ENCODE measurements around the gene RBL1.
"Not testable (repeated sequence)": the region's sequence is repeated elsewhere in the genome, so short reads cannot be mapped to it uniquely, and the experiment has no call there.

Gene RBL1

DNA sequence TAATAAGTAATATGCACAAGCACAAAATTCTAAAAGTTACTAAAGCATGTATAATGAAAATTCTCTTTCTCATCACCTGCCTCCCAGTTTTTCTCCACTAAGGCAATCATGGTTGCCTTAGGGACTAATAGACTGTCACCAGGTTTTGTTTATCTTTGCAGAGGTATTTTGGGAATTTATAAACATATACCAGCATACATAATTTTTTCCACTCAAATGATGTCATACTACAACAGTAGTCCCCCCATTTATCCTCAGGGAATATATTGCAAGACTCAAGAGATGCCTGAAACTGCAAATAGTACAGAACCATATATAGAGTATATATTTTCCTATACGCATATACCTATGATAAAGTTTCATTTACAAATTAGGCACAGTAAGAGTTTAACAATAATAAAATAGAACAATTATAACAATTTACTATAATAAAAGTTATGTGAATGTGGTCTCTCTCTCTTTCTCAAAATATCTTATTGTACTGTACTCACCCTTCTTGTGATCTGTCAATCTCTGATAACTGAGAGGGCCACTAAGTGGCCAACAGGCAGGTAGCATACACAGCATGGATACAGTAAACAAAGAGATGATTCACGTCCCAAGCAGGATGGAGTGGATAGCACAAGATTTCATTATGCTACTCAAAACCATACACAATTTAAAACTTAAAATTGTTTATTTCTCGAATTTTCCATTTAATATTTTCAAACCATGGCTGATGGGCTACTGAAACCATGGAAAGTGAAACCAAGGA is 19.7 kb downstream of the RBL1 start:
- no peak for DNase-seq (ENCODE audit: low read depth, low spot score)

DNA sequence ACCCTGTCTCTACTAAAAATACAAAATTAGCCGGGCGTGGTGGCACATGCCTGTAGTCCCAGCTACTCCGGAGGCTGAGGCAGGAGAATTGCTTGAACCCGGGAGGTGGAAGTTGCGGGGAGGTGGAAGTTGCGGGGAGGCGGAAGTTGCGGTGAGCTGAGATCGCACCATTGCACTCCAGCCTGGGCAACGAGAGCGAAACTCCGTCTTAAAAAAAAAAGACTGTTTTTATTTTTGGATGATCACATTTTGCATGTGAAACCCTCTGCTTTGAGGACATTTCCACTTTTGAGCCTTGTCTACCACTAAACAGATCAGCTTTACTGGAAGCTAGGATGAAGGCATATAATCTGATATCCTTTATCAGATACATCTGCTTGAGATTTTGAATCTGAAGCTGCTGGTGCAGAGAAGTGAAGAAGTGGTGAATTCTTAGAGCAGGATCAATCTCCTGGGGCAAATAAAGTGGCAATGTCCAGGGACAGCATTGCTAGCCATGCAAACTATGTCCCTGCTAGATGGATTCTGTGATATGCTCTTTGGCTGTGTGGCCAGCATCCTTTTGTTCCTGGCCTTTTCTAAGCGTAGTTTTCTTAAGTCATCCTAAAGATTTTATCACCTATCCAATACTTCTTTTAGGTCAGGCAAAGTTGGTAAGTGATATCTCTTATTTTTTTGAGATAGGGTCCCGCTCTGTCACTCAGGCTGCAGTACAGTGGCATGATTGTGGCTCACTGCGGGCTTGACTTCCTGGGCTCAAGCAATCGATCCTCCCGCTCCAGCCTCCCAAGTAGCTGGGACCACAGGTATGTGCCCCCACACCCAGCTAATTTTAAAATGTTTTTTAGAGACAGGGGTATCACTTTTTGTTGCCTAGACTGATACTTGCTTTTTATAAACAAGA is 23.3 kb downstream of the RBL1 start:
- no peak for DNase-seq (ENCODE audit: low read depth, low spot score)

DNA sequence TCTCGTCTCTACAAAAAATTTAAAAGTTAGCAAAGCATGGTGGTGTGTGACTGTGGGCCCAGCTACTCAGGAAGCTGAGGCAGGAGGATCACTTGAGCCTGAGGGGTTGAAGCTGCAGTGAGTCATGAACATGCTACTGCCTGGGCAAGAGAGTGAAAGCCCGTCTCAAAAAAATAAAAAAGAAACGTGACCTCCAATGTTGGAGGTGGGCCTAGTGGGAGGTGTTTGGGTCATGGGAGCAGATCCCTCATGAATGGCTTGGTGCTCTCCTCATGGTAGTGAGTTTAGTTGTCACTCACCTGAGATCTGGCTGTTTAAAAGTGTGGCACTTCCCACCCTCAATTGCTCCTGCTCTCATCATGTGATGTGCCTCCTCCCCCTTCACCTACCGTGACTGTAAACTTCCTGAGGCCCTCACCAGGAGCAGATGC is 24.3 kb downstream of the RBL1 start:
- peak; percentile 7 for DNase-seq (ENCODE audit: low read depth, low spot score)

DNA sequence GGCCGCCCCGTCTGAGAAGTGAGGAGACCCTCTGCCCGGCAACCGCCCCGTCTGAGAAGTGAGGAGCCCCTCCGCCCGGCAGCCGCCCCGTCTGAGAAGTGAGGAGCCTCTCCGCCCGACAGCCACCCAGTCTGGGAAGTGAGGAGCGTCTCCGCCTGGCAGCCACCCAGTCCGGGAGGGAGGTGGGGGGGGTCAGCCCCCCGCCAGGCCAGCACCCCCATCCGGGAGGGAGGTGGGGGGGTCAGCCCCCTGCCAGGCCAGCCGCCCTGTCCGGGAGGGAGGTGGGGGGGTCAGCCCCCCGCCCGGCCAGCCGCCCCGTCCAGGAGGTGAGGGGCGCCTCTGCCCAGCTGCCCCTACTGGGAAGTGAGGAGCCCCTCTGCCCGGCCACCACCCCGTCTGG is 26.2 kb downstream of the RBL1 start:
- DNase-seq (ENCODE audit: low read depth, low spot score): not testable (repeated sequence)

DNA sequence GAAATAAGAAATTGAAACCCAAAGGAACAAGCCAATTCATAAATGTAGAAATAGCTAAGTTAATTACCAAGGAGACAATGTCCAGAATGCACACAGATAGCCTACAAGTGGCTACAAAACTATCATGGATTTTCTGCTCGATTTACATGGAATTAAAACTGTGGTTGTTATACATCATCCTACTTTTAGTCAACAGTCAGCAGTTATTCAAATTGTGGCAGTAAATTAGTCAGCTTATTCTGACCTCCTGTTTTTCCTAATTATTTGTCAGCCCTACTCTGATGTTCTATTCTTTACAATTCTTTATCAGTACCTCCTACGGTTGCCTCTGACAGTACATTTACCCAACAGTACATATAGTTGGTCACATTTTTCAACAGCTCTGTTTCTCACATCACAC is 29.6 kb downstream of the RBL1 start:
- no peak for DNase-seq (ENCODE audit: low read depth, low spot score)

DNA sequence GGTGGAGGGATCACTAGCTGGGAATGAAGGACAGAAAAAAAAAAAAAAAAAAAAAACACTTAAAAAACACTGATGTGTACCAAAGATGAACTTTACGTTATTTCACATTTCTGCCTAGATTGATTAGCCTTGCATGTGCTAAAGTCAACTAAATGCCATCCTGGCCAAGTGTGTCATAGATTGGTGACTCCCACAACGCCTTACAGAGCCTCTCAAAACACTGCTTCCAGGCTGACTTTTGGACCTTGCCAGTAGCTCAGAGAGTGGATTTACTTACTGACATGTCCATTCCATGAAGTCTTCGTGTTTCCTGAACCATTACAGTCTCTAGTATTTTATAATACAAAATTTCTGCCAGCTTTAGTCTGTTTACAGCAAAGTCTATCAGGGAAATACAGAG is 40.5 kb downstream of the RBL1 start:
- DNase-seq (ENCODE audit: low read depth, low spot score): no peak

DNA sequence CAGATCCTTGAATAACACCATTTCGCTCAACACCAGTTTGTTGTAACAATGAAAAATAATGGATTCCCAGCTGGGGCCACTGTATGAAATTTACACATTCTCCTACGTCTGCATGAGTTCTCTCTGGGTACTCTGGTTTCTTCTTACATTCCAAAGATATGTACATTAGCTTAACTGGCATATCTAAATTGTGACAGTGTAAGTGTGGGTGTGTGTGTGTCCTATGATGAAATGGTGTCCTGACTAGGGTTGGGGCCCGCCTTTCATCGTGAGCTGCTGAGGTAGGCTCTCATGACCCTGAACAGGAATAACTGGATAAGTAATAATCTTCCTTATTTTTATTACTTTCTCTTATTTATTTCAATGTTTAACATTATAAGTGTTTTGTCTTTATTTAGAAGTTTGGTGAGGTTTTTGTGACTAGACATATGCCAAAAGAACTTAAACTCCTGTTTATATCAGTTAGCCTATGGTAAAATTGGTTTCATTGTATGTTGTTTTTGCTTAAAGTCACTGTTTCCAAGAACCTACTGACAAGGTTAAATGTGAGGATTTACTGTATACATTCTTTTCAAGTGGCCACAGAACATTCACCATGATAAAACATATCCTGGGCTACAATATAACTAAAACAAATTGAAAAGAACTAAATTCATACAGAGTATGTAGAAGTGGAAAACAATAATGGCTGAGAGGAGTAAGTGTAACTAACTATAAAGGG is 42.4 kb downstream of the RBL1 start:
- no peak for DNase-seq (ENCODE audit: low read depth, low spot score)

DNA sequence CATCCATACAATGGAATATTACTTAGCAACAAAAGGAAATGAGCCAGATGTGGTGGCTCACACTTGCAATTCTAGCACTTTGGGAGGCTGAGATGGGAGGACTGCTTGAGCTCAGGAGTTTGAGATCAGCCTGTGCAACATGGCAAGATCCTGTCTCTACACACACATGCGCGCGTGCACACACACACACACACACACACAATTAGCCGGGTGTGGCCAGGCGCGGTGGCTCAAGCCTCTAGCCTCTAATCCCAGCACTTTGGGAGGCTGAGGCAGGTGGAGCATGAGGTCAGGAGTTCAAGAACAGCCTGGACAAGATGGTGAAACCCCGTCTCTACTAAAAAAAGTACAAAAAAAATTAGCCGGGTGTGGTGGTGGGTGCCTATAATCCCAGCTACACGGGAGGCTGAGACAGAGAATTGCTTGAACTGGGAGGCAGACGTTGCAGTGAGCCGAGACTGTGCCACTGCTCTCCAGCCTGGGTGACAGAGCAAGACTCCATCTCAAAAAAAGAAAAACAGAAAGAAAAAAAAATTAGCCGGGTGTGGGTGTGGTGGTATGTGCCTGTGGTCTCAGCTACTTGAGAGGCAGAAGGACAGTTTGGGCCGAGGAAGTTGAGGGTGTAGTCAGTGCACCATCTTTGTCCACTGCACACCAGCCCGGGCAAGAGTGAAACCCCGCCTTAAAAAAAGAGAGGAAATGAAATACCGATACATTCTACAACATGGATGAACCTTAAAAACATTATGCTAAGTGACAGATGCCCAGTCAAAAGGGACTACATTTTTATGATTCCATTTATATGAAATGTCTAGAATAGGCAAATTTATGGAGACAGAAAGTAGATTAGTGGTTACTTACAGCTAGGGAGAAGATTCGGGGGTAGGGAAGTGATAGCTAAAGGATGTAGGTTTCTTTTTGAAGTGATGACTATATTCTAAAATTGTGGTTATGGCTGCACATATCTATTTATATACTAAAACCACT is 52.5 kb downstream of the RBL1 start:
- no peak for DNase-seq (ENCODE audit: low read depth, low spot score)

- not testable (repeated sequence) for DNase-seq (ENCODE audit: low read depth, low spot score)
Observed at GRCh38 chr20:37039366-37039765, 56.4 kb downstream of the RBL1 start.

DNA sequence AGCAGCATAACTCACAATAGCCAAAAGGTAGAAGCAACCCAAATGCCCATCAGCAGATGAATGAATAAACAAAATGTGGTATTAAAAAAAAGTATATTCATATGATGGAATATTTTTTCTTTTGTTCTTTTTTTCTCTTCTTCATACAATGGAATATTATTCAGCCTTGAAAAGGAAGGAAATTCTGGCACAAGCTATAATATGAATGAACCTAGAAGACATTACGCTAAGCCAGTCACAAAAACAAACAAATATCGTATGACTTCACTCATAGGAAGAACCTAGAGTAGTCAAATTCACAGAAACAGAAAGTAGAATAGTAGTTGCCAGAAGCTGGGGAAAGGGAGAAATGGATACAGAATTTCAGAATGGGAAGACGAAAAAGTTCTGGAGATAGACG is 63.7 kb downstream of the RBL1 start:
- DNase-seq (ENCODE audit: low read depth, low spot score): no peak

DNA sequence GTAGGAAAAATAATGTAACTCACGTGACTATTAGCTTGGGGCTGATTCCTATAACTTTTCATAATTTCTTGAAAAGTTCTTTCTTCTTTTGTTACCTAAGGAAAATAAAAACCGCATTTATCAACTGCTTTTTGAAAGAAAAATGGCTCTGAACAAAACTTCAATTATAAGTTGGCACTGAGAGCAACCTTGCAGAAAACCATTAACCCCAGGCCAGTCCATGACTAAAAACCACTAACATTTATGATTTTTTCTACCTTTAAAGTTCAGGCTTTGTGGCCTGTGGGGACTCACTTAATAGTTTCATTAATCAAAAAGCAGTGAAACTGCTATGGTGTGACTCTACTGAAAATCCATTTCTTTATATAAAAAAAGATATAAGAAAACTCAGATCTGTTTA is 75.2 kb downstream of the RBL1 start:
- DNase-seq (ENCODE audit: low read depth, low spot score): no peak

GRCh38 chr20:37012631-37013030 is 83.2 kb downstream of the RBL1 start:
- not testable (repeated sequence) for DNase-seq (ENCODE audit: low read depth, low spot score)

GRCh38 chr20:37011858-37012257 is 83.9 kb downstream of the RBL1 start:
- not testable (repeated sequence) for DNase-seq (ENCODE audit: low read depth, low spot score)

DNA sequence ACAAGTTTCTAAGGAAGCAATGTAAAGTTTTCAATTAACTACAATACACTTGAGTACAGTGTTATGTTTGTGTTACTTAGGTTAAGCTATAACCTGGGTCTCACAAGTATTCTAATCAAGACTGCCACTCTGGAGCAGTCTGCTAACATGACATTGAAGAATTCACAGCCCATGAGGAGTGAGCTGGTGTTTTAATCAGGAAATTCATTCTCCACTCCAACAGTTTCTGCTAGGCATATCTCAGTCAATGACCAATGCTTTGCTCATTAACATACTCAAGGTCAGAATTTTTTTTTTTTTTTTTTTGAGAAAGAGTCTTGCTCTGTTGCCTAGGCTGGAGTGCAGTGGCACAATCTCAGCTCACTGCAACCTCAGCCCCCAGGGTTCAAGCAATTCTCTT is 84.7 kb downstream of the RBL1 start:
- DNase-seq (ENCODE audit: low read depth, low spot score): no peak

- DNase-seq (ENCODE audit: low read depth, low spot score): no peak
Observed at GRCh38 chr20:37007898-37008649, 87.7 kb downstream of the RBL1 start.

GRCh38 chr20:37005062-37005942 is 90.5 kb downstream of the RBL1 start:
- DNase-seq (ENCODE audit: low read depth, low spot score): not testable (repeated sequence)

DNA sequence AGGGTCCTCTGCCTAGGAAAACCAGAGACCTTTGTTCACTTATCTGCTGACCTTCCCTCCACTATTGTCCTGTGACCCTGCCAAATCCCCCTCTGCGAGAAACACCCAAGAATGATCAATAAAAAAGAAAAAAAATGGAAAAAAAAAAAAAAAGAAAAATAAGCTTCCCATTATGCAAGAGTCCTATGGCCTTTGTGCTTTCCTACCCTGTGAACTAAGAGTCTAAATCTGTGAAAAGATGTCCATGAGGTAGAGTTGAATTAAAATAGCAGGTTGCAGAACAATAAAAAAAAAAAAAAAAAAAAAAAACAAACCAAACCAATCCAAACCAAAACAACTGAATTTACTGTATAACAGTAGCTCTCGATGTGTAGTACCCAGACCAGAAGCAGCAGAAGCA is 94.2 kb downstream of the RBL1 start:
- DNase-seq (ENCODE audit: low read depth, low spot score): not testable (repeated sequence)

DNA sequence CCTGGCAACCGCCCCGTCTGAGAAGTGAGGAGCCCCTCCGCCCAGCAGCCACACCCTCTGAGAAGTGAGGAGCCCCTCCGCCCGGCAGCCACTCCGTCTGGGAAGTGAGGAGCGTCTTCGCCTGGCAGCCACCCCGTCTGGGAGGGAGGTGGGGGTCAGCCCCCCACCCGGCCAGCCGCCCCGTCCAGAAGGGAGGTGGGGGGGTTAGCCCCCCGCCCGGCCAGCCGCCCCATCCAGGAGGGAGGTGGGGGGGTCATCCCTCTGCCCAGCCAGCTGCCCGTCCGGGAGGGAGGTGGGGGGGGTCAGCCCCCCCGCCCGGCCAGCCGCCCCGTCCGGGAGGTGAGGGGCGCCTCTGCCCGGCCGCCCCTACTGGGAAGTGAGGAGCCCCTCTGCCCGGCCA is 95.6 kb downstream of the RBL1 start:
- DNase-seq (ENCODE audit: low read depth, low spot score): not testable (repeated sequence)

GRCh38 chr20:36998652-36999051 is 97.1 kb downstream of the RBL1 start:
- DNase-seq (ENCODE audit: low read depth, low spot score): no peak

Data from ELF-1 (cell line).